Anterior cingulate cortex (tissue), 58 donors: ENCODE measurements around the gene PRR35.
"Not testable (repeated sequence)": the region's sequence is repeated elsewhere in the genome, so short reads cannot be mapped to it uniquely, and the experiment has no call there.

ENCODE experiments used
- DNase-seq, 58 donors: peaks; one replicate each; lab custom pipeline; 2025; lab: John Stamatoyannopoulos, UW

Gene PRR35

GRCh38 chr16:590815-591200, 30.6 kb downstream of the PRR35 start:
- no peak for DNase-seq

GRCh38 chr16:591231-591630, 31.0 kb downstream of the PRR35 start:
- DNase-seq, result no peak

DNA sequence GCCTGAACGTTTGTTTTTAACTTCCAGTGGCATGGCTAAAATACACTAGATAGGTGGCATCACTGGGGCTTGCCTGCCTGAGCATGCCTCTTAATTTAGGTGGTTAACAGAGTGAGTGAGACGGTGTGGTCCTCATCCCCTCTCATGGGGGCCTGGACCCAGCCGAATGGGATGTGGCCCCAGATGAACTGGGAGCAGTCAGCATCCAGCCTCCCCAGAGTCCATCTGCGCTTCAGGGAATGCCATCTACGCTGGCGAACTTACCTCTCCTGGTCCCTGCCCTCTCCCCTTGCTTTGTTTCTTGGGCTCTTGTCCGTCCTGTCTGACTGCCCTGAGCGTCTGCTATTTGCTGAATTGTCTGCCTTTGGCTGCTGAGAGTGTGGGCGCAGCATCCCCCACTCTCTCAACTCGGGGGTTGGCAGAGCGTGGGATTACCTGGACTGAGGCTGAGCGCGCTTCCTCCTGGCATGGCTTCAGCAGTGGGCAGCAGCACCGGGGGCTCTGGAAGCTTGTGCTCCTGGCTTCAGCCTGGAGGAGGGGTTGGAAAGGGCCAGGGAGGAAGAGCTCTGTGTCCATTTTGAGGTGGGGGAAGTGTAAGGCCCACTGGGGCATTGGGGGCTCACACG, 31.8 kb downstream of the PRR35 start:
- DNase-seq, result no peak

- DNase-seq, result peak in 45 of 58 donors; percentile 17 to 78 (median 56)
Measured at GRCh38 chr16:592518-593306, 32.5 kb downstream of the PRR35 start.

DNA sequence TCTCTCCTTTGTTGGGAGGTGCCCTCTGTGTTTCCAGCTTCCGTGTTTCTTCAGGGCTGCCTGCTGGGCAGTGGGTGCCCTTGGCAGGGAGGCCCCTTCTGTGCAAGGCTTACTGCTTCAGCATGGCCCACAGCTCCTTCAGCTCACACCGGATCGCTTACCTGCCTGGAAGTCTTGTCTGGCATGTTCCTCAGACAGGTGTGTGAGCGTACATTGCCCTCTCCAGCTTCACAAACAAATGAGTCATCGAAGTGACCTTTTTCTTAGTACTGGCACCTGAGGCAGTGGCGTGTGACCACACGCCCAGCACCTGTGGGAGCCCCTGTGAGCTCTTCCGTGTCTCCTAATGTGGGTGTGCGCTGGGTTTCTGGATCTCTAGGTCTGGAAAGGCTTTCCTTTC, 33.2 kb downstream of the PRR35 start:
- DNase-seq, result no peak

GRCh38 chr16:593807-594206, 33.6 kb downstream of the PRR35 start:
- peak in 2 of 58 donors; percentile 15 to 42 for DNase-seq

DNA sequence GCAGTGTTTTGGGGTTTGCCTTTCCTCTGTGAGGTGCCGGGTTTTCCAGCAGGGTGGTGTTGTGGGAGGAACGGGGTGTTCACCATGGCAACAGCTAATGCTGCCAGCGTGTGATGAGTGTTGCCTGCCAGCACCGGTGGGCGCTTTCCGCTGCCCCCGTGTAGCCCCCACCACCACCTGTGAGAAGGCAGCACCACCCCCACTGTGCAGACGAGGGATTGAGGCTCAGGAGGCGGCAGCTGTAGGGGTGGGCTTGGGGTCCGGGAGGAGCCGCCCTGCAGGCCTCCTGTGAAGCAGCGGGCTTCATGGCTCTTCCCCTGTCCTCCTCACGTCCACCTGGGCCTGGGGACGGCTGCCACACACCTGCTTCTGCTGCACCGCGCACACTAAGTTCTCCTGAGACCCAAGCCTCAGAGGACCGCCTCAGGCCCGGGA, 34.9 kb downstream of the PRR35 start:
- DNase-seq, result peak in 1 of 58 donors; percentile 38

GRCh38 chr16:595942-596735, 35.9 kb downstream of the PRR35 start:
- DNase-seq, result peak in 38 of 58 donors; percentile 13 to 93 (median 54)

DNA sequence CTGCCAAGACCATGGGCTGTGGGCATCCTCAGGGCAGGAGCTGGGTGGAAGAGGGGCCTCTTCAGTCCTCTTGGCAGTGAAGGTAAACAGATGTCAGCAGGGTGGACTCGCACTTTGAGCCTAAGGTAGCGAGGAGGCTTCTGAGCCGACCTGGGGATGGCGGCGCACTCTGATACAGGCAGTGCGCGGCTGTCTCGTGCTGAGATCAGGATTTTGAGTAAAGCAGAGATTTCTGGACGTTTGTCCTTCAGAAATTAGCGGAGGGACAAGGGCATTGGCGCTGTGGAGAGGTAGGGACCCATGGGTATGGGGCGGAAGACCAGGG, 36.5 kb downstream of the PRR35 start:
- DNase-seq, result no peak

DNA sequence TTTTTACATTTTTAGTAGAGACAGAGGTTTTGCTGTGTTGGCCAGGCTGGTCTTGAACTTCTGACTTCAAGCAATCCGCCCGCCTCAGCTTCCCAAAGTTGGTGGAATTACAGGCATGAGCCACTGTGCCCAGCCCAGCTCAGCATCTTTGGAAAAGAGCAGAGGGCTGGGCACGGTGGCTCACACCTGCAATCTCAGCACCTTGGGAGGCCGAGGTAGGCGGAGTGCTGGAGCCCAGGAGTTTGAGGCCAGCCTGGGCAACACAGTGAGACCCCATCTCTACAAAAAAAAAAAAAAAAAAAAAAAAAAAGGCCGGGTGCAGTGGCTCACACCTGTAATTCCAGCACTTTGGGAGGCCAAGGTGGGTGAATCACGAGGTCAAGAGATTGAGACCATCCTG, 37.5 kb downstream of the PRR35 start:
- not testable (repeated sequence) for DNase-seq

- no peak for DNase-seq
Measured at GRCh38 chr16:598823-599739, 38.9 kb downstream of the PRR35 start.

GRCh38 chr16:600781-601180, 40.6 kb downstream of the PRR35 start:
- no peak for DNase-seq

DNA sequence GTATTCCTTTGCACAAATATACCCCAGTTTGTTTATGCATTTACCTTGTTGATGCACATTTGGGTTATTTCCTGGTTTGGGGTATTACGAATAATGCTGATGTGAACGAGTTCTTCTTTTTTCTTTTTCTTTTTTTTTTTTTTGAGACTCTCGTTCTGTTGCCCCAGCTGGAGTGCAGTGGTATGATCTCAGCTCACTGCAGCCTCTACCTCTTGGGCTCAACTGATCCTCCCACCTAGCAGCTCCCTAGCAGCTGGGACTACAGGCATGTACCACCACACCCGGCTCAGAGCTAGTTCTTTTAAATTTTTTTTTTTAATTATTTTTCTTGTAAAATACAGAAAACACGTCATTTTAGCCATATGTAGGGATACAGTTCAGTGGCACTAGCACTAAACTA, 43.7 kb downstream of the PRR35 start:
- no peak for DNase-seq

DNA sequence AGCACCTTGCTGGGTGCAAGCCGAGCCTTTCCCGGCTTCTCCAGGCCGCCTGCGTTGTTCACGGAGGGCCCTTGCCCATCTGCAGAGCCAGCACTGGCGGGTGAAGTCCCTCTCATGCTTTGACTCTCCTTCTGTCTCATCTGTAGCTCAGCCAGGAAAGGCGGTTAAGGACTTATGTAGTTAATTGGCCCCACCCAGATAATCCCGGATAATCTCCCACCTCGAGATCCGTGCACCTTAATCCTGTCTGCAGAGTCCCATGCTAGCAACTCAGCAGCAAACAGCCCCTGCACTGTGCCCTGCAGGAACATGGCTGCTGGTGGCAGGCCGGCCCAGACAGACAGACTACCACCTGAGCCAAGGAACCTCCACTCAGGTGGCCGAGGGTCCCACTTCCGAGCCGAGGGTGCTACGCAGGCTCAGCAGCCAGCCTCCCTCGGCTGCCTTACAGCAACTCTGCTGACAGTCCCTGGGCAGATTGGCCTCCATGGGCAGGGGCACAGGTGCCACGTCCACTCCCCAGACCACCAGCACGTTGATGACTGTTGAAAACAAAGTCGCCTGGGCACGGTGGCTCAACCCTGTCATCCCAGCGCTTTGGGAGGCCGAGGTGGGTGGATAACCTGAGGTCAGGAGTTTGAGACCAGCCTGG, 46.6 kb downstream of the PRR35 start:
- DNase-seq, result no peak

DNA sequence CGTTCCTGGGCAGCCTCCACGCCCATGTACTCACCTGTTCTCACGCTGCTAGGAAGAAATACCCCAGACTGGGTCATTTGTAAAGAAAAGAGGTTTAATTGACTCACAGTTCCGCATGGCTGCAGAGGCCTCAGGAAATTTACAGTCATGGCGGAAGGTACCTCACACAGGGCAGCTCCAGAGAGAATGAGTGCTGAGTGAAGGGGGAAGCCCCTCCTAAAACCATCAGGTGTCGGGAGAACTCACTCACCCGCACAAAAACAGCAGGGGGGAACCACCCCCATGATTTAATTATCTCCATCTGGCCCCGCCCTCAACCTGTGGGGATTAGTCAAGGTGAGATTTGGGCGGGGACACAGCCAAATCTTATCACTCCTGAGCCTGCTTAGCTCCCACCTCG, 47.8 kb downstream of the PRR35 start:
- DNase-seq, result no peak

GRCh38 chr16:609316-609715, 49.1 kb downstream of the PRR35 start:
- no peak for DNase-seq

GRCh38 chr16:609984-610383, 49.8 kb downstream of the PRR35 start:
- DNase-seq, result no peak

DNA sequence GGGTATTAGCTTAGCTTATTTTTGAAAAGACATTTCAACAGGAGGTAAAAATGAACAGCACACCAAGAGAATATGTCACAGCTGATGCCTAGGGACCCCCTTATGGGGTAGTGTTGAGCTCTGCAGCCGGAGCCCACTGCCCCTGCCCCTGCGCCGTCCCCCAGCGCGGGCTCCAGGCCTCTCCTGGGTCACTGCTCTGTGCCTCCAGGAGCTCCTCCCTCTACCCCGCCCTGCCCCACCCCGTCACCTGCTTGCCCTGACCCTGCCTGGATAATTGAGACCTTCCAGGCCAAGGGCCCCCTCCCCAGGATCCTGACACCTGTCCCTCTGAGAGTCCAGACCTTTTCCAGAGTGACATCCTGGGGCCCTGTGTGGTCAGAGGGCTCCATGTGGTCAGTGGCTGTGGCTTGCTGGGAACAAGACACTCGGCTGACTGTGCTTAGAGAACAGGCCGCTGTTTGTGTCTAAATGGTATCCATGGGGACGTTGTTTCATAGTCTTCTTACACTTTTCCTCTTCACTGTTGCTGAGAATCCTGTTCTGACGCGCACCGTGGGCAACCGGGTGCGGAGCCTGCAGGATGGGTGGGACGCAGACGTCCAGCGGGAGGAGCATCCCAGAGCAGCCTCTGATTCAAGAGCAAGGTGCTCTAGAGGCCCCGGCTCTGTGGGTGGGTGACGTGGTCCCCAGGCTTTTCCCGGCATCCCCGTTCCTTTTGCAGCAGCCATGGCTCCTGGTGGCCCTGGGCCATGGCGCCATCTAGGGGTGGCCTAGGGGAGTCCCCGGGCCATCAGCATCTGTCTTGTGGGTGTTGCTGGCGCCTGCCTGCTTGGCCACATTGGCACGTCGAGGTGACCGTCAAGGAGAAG, 50.6 kb downstream of the PRR35 start:
- DNase-seq, result peak in 41 of 58 donors; percentile 13 to 73 (median 44)

GRCh38 chr16:615122-615521, 54.9 kb downstream of the PRR35 start:
- DNase-seq, result no peak
